ACHN (cell line): Measurements from ENCODE around the gene FIGNL2.
A peak's percentile ranks its signal among the peaks of the same experiment; 100 is the strongest.

Source experiments
- DNase-seq: peaks from one replicate; pipeline ENCODE4 v3.0.0-alpha.2; 2015
- in situ Hi-C: cut with HindIII; loops from 2 replicates; pipeline ENCODE4 v1.10.0; 2017; ENCODE audit warnings: low sequenced_read_pairs, low pct_ligation_motif_present, low pct_unique_long_range_greater_than_20kb

Gene FIGNL2

GRCh38 chr12:51863933-51864832, 15.7 kb upstream of the FIGNL2 start:
- in situ Hi-C loops: no loop called here
- peak; percentile 86 for DNase-seq

- DNase-seq: peak; percentile 91
- in situ Hi-C loops: no loop called here
These were observed 14.9 kb upstream of the FIGNL2 start for GRCh38 chr12:51863363-51863932.

GRCh38 chr12:51862947-51863346, 14.4 kb upstream of the FIGNL2 start:
- DNase-seq: no peak
- in situ Hi-C loops: no loop called here

GRCh38 chr12:51860986-51861385, 12.5 kb upstream of the FIGNL2 start:
- DNase-seq: no peak
- in situ Hi-C loops: no loop called here

- in situ Hi-C loops: no loop called here
- DNase-seq: peak; percentile 85
These were observed 7.3 kb upstream of the FIGNL2 start for GRCh38 chr12:51855586-51856428.

- no peak for DNase-seq
- in situ Hi-C loops: no loop called here
These were observed 4.1 kb upstream of the FIGNL2 start for GRCh38 chr12:51852404-51853137.

GRCh38 chr12:51851413-51852124, 3.1 kb upstream of the FIGNL2 start:
- in situ Hi-C loops: no loop called here

GRCh38 chr12:51850965-51851299, 2.4 kb upstream of the FIGNL2 start:
- in situ Hi-C loops: no loop called here
- DNase-seq: no peak

More at GRCh38 chr12:51851413-51852124, 3.1 kb upstream of the FIGNL2 start:
- no peak for DNase-seq

GRCh38 chr12:51850081-51850964, 1.8 kb upstream of the FIGNL2 start:
- DNase-seq: peak; percentile 92
- in situ Hi-C loops: no loop called here

- in situ Hi-C loops: no loop called here
- DNase-seq: peak; percentile 73
These were observed 570 bp upstream of the FIGNL2 start for GRCh38 chr12:51848841-51849735.

GRCh38 chr12:51847643-51848325, 734 bp downstream of the FIGNL2 start:
- in situ Hi-C loops: no loop called here
- peak; percentile 62 for DNase-seq

- DNase-seq: peak; percentile 54
- in situ Hi-C loops: no loop called here
These were observed 1.4 kb downstream of the FIGNL2 start for GRCh38 chr12:51846911-51847642.

GRCh38 chr12:51846271-51846691, 2.2 kb downstream of the FIGNL2 start:
- in situ Hi-C loops: no loop called here
- DNase-seq: no peak

GRCh38 chr12:51845482-51845881, 3.0 kb downstream of the FIGNL2 start:
- DNase-seq: no peak
- in situ Hi-C loops: no loop called here

- no peak for DNase-seq
- in situ Hi-C loops: no loop called here
These were observed 3.7 kb downstream of the FIGNL2 start for GRCh38 chr12:51844854-51845253.
